Jurkat, Clone E6-1 (cell line): ENCODE measurements around the gene TXN2.

Experiments used
- DNase-seq: peaks from one replicate; pipeline ENCODE4 v3.0.0-alpha.2; 2011; ENCODE audit warnings: low read depth, low spot score
- H3K4me3 ChIP-seq: 2 replicates; pipeline ENCODE4 v1.5.1; 2011; ENCODE audit warnings: mild to moderate bottlenecking, low read length, control low read depth, moderate library complexity

Gene TXN2

DNA sequence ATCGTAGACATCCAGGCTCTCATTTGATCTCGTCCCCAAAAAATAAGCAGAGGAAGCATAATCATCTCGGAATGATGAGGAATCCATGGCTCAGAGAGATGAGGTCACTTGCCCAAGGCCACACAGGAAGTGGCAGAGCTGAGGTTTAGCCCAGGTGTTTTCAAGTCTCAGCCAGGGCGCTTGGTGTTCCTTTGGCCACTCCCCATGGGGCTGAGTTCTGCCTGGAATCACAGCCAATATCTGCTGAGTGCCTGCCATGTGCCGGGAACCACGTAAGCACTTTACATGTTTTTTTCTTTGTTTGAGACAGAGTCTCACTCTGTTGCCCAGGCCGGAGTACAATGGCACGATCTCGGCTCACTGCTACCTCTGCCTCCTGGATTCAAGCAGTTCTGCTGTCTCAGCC, 64.2 kb downstream of the TXN2 start:
- peak; percentile 9 for DNase-seq
- no peak overlapping the region for H3K4me3 ChIP-seq
